ENCODE results near the gene ARL6IP5. TPM values are rescaled to one million over a fixed set of nuclear protein-coding genes. Genes with fewer than 3 reads are reported as not detected.

ARL6IP5 gene
- total RNA-seq, 1 experiment from 2014 or later: 30.0 TPM

- no peak for TF ChIP-seq ZFX (IDR thresholded peaks at IDR 0.05)
Measured at GRCh38 chr3:69137412-69137811, 52.7 kb downstream of the ARL6IP5 start (continued).

GRCh38 chr3:69141313-69141712 lies 56.6 kb downstream of the ARL6IP5 start:
- RAD21 ChIA-PET (ENCODE audit: low non-redundant PET in 1 of 2, low total read pairs in 2 of 2, uncharacterized antibody in 2 of 2, unreplicated experiment in 2 of 2): no interaction called here

GRCh38 chr3:69142090-69142489 lies 57.4 kb downstream of the ARL6IP5 start:
- no peak for TF ChIP-seq YY1 (IDR thresholded peaks at IDR 0.05; ENCODE audit: extremely low read depth, insufficient replicate concordance, low read depth, low read length)
- TF ChIP-seq SIN3A (IDR thresholded peaks at IDR 0.05; ENCODE audit: low read depth): no peak
- no peak for TF ChIP-seq POLR2AphosphoS5 (IDR thresholded peaks at IDR 0.05; ENCODE audit: low read depth, low read length)
- no peak for TF ChIP-seq ZFX (IDR thresholded peaks at IDR 0.05)
- TF ChIP-seq MAX (IDR thresholded peaks at IDR 0.05): no peak
- no peak for TF ChIP-seq ELF1 (IDR thresholded peaks at IDR 0.05; ENCODE audit: borderline replicate concordance, low read depth)
- POLR2A ChIA-PET: no interaction called here
- BruUV-seq (replicated peaks): no TSS peak
- H3K4me3 ChIP-seq (replicated peaks in 1 of 2; ENCODE audit: low read depth in 1 of 2, low read length in 2 of 2): no peak overlapping the region
- H3K4me1 ChIP-seq (ENCODE audit: control insufficient read depth in 1 of 2, insufficient read depth in 2 of 2, low read length in 2 of 2): peaks cover 3 to 8% of the 10 kb centered on the region in 2 experiments; a peak in 2 of 4 replicates
- intact Hi-C loops (cut with micrococcal nuclease): no loop called here
- no peaks in the 10 kb centered on the region for H3K9me2 ChIP-seq (ENCODE audit: insufficient read depth)
- no peaks in the 10 kb centered on the region for H3K36me3 ChIP-seq (ENCODE audit: control insufficient read depth in 1 of 2, insufficient read depth in 2 of 2, low read length in 2 of 2)
- no peaks in the 10 kb centered on the region for H4K20me1 ChIP-seq (ENCODE audit: insufficient read depth)
- H2AFZ ChIP-seq (ENCODE audit: low read depth, low read length, poor library complexity, severe bottlenecking): no peak overlapping the region
- ATAC-seq: no peak
- no peak overlapping the region for H3K27ac ChIP-seq (ENCODE audit: low read depth, low read length)
- RAD21 ChIA-PET (ENCODE audit: low non-redundant PET in 1 of 2, low total read pairs in 2 of 2, uncharacterized antibody in 2 of 2, unreplicated experiment in 2 of 2): no interaction called here
- no peak overlapping the region for H3K4me2 ChIP-seq (ENCODE audit: low read length)
- CTCF ChIA-PET: no interaction called here
- H3K9ac ChIP-seq (ENCODE audit: low read length): no peak overlapping the region
- H3K27me3 ChIP-seq (ENCODE audit: insufficient read depth, low read length): no peaks in the 10 kb centered on the region
- no peak for DNase-seq (ENCODE audit: low read depth, low spot score)
- no peaks in the 10 kb centered on the region for H3K79me2 ChIP-seq (ENCODE audit: insufficient read depth, low read length)
- H3K9me3 ChIP-seq (ENCODE audit: control insufficient read depth in 1 of 2, insufficient read depth in 1 of 2, low read depth in 1 of 2, low read length in 2 of 2): no peaks in the 10 kb centered on the region

More at GRCh38 chr3:69141313-69141712, 56.6 kb downstream of the ARL6IP5 start:
- no TSS peak for BruUV-seq (replicated peaks)
- Histone ChIP-seq H3K79me2 (ENCODE audit: insufficient read depth, low read length) (no peaks in the 10 kb centered on the region), H3K27me3 (ENCODE audit: insufficient read depth, low read length) (no peaks in the 10 kb centered on the region), H3K4me3 (replicated peaks in 1 of 2; ENCODE audit: low read depth in 1 of 2, low read length in 2 of 2) (no peak overlapping the region), H2AFZ (ENCODE audit: low read depth, low read length, poor library complexity, severe bottlenecking) (no peak overlapping the region), H3K27ac (ENCODE audit: low read depth, low read length) (no peak overlapping the region), H3K9me2 (ENCODE audit: insufficient read depth) (no peaks in the 10 kb centered on the region), H3K4me2 (ENCODE audit: low read length) (no peak overlapping the region), H3K9ac (ENCODE audit: low read length) (no peak overlapping the region), H3K4me1 (ENCODE audit: control insufficient read depth in 1 of 2, insufficient read depth in 2 of 2, low read length in 2 of 2) (peaks cover 3 to 8% of the 10 kb centered on the region in 2 experiments; a peak in 2 of 4 replicates), H4K20me1 (ENCODE audit: insufficient read depth) (no peaks in the 10 kb centered on the region), H3K9me3 (ENCODE audit: control insufficient read depth in 1 of 2, insufficient read depth in 1 of 2, low read depth in 1 of 2, low read length in 2 of 2) (no peaks in the 10 kb centered on the region), H3K36me3 (ENCODE audit: control insufficient read depth in 1 of 2, insufficient read depth in 2 of 2, low read length in 2 of 2) (no peaks in the 10 kb centered on the region)
- CTCF ChIA-PET: no interaction called here
- POLR2A ChIA-PET: no interaction called here
- ATAC-seq (no peak), DNase-seq (ENCODE audit: low read depth, low spot score) (no peak)
- TF ChIP-seq POLR2A (IDR thresholded peaks at IDR 0.05; ENCODE audit: borderline replicate concordance, extremely low read depth, insufficient read depth, insufficient read length): no peak
- intact Hi-C loops (cut with micrococcal nuclease): no loop called here

All from HCT116 (cell line).